Measurements from ENCODE around the gene MPZL2.

The MPZL2 gene

GRCh38 chr11:118224511-118225188, 39.4 kb downstream of the MPZL2 start, which contains the start of gene JAML:
JAML (minus strand) TSS chr11:118225011; CDS start chr11:118214866, 10,145 bp downstream.
- DNase-seq, result peak in 2 of 3 donors; percentile 65 to 86
- 3% methylated on average over 5 of the region's 6 CpGs for WGBS (ENCODE audit: insufficient coverage)
- ChIA-PET POLR2A (interaction anchor here (1.0 to 1.2 kb wide), 2 partner anchors 11 to 27 kb away, joined by 3 read pairs; no protein-coding TSS in a partner anchor), CTCF (interaction anchor here (1.3 to 4.1 kb wide), 7 partner anchors 11 to 126 kb away, joined by 3 to 42 read pairs (median 6); partner anchors contain the start of gene MPZL3)
- no peaks in the 10 kb centered on the region for H3K27me3 ChIP-seq (replicated peaks in 2 of 5; ENCODE audit: control insufficient read depth in 4 of 5, insufficient read depth in 5 of 5, low read length in 4 of 5)
- peaks cover 0 to 5% (median 0%) of the 10 kb centered on the region in 4 experiments for H3K36me3 ChIP-seq (ENCODE audit: control insufficient read depth in 4 of 4, insufficient read depth in 4 of 4, low read length in 3 of 4)
- H3K4me3 ChIP-seq (ENCODE audit: control insufficient read depth in 1 of 7, extremely low read depth in 1 of 7, insufficient read depth in 4 of 7, low read depth in 2 of 7, low read length in 6 of 7), result peak within 1 kb of the TSS in 6 of 7 experiments; percentile 25 to 75 (median 58)
- H3K9me3 ChIP-seq (ENCODE audit: control extremely low read depth in 1 of 5, control insufficient read depth in 4 of 5, insufficient read depth in 2 of 5, low read depth in 1 of 5, low read length in 4 of 5), result no peaks in the 10 kb centered on the region
- H3K4me1 ChIP-seq (ENCODE audit: control extremely low read depth in 1 of 4, control insufficient read depth in 4 of 4, insufficient read depth in 4 of 4, low read length in 3 of 4), result peaks cover 60 to 88% (median 70%) of the 10 kb centered on the region in 4 experiments
- peak within 1 kb of the TSS; percentile 26 to 45 for H3K27ac ChIP-seq (ENCODE audit: insufficient read depth in 1 of 2, low read depth in 1 of 2, low read length in 2 of 2, poor library complexity in 1 of 2, severe bottlenecking in 2 of 2)

- Histone ChIP-seq H3K9me3 (ENCODE audit: control extremely low read depth in 1 of 5, control insufficient read depth in 4 of 5, insufficient read depth in 2 of 5, low read depth in 1 of 5, low read length in 4 of 5) (no peaks in the 10 kb centered on the region), H3K27me3 (replicated peaks in 2 of 5; ENCODE audit: control insufficient read depth in 4 of 5, insufficient read depth in 5 of 5, low read length in 4 of 5) (no peaks in the 10 kb centered on the region), H3K36me3 (ENCODE audit: control insufficient read depth in 4 of 4, insufficient read depth in 4 of 4, low read length in 3 of 4) (peaks cover 0 to 5% (median 0%) of the 10 kb centered on the region in 4 experiments), H3K27ac (ENCODE audit: insufficient read depth in 1 of 2, low read depth in 1 of 2, low read length in 2 of 2, poor library complexity in 1 of 2, severe bottlenecking in 2 of 2) (peak overlapping the region; percentile 26 to 45), H3K4me1 (ENCODE audit: control extremely low read depth in 1 of 4, control insufficient read depth in 4 of 4, insufficient read depth in 4 of 4, low read length in 3 of 4) (peaks cover 53 to 88% (median 68%) of the 10 kb centered on the region in 4 experiments), H3K4me3 (ENCODE audit: control insufficient read depth in 1 of 7, extremely low read depth in 1 of 7, insufficient read depth in 4 of 7, low read depth in 2 of 7, low read length in 6 of 7) (peak overlapping the region in 6 of 7 experiments; percentile 25 to 75 (median 58))
- 4% methylated on average over 5 of the region's 6 CpGs for WGBS (ENCODE audit: insufficient coverage)
- ChIA-PET POLR2A (interaction anchor here (1.0 to 1.2 kb wide), 2 partner anchors 11 to 28 kb away, joined by 3 read pairs; no protein-coding TSS in a partner anchor), CTCF (interaction anchor here (1.3 to 4.1 kb wide), 5 partner anchors 10 to 127 kb away, joined by 3 to 42 read pairs (median 6); partner anchors contain the start of gene MPZL3)
- DNase-seq, result no peak
These were observed 40.1 kb downstream of the MPZL2 start for GRCh38 chr11:118223992-118224391.

GRCh38 chr11:118223570-118223969, 40.5 kb downstream of the MPZL2 start:
- DNase-seq, result peak in 1 of 3 donors; percentile 50
- peak overlapping the region in 6 of 7 experiments; percentile 25 to 75 (median 58) for H3K4me3 ChIP-seq (ENCODE audit: control insufficient read depth in 1 of 7, extremely low read depth in 1 of 7, insufficient read depth in 4 of 7, low read depth in 2 of 7, low read length in 6 of 7)
- H3K27ac ChIP-seq (ENCODE audit: insufficient read depth in 1 of 2, low read depth in 1 of 2, low read length in 2 of 2, poor library complexity in 1 of 2, severe bottlenecking in 2 of 2), result peak overlapping the region; percentile 26 to 45
- CTCF ChIA-PET, result interaction anchor here (1.3 to 4.1 kb wide), 3 partner anchors 10 to 127 kb away, joined by 3 to 42 read pairs (median 6); no protein-coding TSS in a partner anchor
- no peaks in the 10 kb centered on the region for H3K9me3 ChIP-seq (ENCODE audit: control extremely low read depth in 1 of 5, control insufficient read depth in 4 of 5, insufficient read depth in 2 of 5, low read depth in 1 of 5, low read length in 4 of 5)
- peaks cover 0 to 5% (median 0%) of the 10 kb centered on the region in 4 experiments for H3K36me3 ChIP-seq (ENCODE audit: control insufficient read depth in 4 of 4, insufficient read depth in 4 of 4, low read length in 3 of 4)
- POLR2A ChIA-PET, result interaction anchor here (1.0 to 1.2 kb wide), 2 partner anchors 10 to 28 kb away, joined by 3 read pairs; no protein-coding TSS in a partner anchor
- H3K27me3 ChIP-seq (replicated peaks in 2 of 5; ENCODE audit: control insufficient read depth in 4 of 5, insufficient read depth in 5 of 5, low read length in 4 of 5), result no peaks in the 10 kb centered on the region
- H3K4me1 ChIP-seq (ENCODE audit: control extremely low read depth in 1 of 4, control insufficient read depth in 4 of 4, insufficient read depth in 4 of 4, low read length in 3 of 4), result peaks cover 52 to 85% (median 67%) of the 10 kb centered on the region in 4 experiments
- WGBS (ENCODE audit: insufficient coverage), result no CpG with 5 or more reads among the region's 2 CpGs

GRCh38 chr11:118222437-118222836, 41.7 kb downstream of the MPZL2 start:
- POLR2A ChIA-PET, result no interaction called here
- Histone ChIP-seq H3K4me3 (ENCODE audit: control insufficient read depth in 1 of 7, extremely low read depth in 1 of 7, insufficient read depth in 4 of 7, low read depth in 2 of 7, low read length in 6 of 7) (peak overlapping the region in 1 of 7 experiments; percentile 20), H3K4me1 (ENCODE audit: control extremely low read depth in 1 of 4, control insufficient read depth in 4 of 4, insufficient read depth in 4 of 4, low read length in 3 of 4) (peaks cover 46 to 83% (median 65%) of the 10 kb centered on the region in 4 experiments), H3K27me3 (replicated peaks in 2 of 5; ENCODE audit: control insufficient read depth in 4 of 5, insufficient read depth in 5 of 5, low read length in 4 of 5) (no peaks in the 10 kb centered on the region), H3K36me3 (ENCODE audit: control insufficient read depth in 4 of 4, insufficient read depth in 4 of 4, low read length in 3 of 4) (peaks cover 0 to 5% (median 0%) of the 10 kb centered on the region in 4 experiments), H3K9me3 (ENCODE audit: control extremely low read depth in 1 of 5, control insufficient read depth in 4 of 5, insufficient read depth in 2 of 5, low read depth in 1 of 5, low read length in 4 of 5) (no peaks in the 10 kb centered on the region), H3K27ac (ENCODE audit: insufficient read depth in 1 of 2, low read depth in 1 of 2, low read length in 2 of 2, poor library complexity in 1 of 2, severe bottlenecking in 2 of 2) (no peak overlapping the region)
- no peak for DNase-seq
- CTCF ChIA-PET, result interaction anchor here (1.0 to 1.7 kb wide), 4 partner anchors 8 to 73 kb away, joined by 3 to 5 read pairs (median 4); partner anchors contain the start of gene MPZL3
- WGBS (ENCODE audit: insufficient coverage), result 100% methylated on average over 2 of the region's 4 CpGs

GRCh38 chr11:118221419-118221818, 42.7 kb downstream of the MPZL2 start:
- POLR2A ChIA-PET, result interaction anchor here (0.6 kb wide), 1 partner anchor 31 kb away, joined by 3 read pairs; the partner anchor contains the start of gene MPZL3
- WGBS (ENCODE audit: insufficient coverage), result 47% methylated on average over 5 of the region's 5 CpGs
- no peak for DNase-seq
- H3K4me1 ChIP-seq (ENCODE audit: control extremely low read depth in 1 of 4, control insufficient read depth in 4 of 4, insufficient read depth in 4 of 4, low read length in 3 of 4), result peaks cover 46 to 83% (median 65%) of the 10 kb centered on the region in 4 experiments
- CTCF ChIA-PET, result interaction anchor here (0.9 to 3.6 kb wide), 5 partner anchors 10 to 74 kb away, joined by 3 to 13 read pairs (median 4); partner anchors contain the start of gene MPZL3
- peaks cover 0 to 5% (median 0%) of the 10 kb centered on the region in 4 experiments for H3K36me3 ChIP-seq (ENCODE audit: control insufficient read depth in 4 of 4, insufficient read depth in 4 of 4, low read length in 3 of 4)
- peak overlapping the region in 2 of 7 experiments; percentile 8 to 12 for H3K4me3 ChIP-seq (ENCODE audit: control insufficient read depth in 1 of 7, extremely low read depth in 1 of 7, insufficient read depth in 4 of 7, low read depth in 2 of 7, low read length in 6 of 7)
- H3K27ac ChIP-seq (ENCODE audit: insufficient read depth in 1 of 2, low read depth in 1 of 2, low read length in 2 of 2, poor library complexity in 1 of 2, severe bottlenecking in 2 of 2), result no peak overlapping the region
- no peaks in the 10 kb centered on the region for H3K27me3 ChIP-seq (replicated peaks in 2 of 5; ENCODE audit: control insufficient read depth in 4 of 5, insufficient read depth in 5 of 5, low read length in 4 of 5)
- H3K9me3 ChIP-seq (ENCODE audit: control extremely low read depth in 1 of 5, control insufficient read depth in 4 of 5, insufficient read depth in 2 of 5, low read depth in 1 of 5, low read length in 4 of 5), result no peaks in the 10 kb centered on the region

- H3K4me1 ChIP-seq (ENCODE audit: control extremely low read depth in 1 of 4, control insufficient read depth in 4 of 4, insufficient read depth in 4 of 4, low read length in 3 of 4), result peaks cover 44 to 83% (median 66%) of the 10 kb centered on the region in 4 experiments
- DNase-seq, result no peak
- H3K4me3 ChIP-seq (ENCODE audit: control insufficient read depth in 1 of 7, extremely low read depth in 1 of 7, insufficient read depth in 4 of 7, low read depth in 2 of 7, low read length in 6 of 7), result no peak overlapping the region
- ChIA-PET POLR2A (no interaction called here), CTCF (interaction anchor here (1.5 to 3.6 kb wide), 2 partner anchors 19 to 21 kb away, joined by 3 to 13 read pairs; no protein-coding TSS in a partner anchor)
- H3K27ac ChIP-seq (ENCODE audit: insufficient read depth in 1 of 2, low read depth in 1 of 2, low read length in 2 of 2, poor library complexity in 1 of 2, severe bottlenecking in 2 of 2), result no peak overlapping the region
- H3K9me3 ChIP-seq (ENCODE audit: control extremely low read depth in 1 of 5, control insufficient read depth in 4 of 5, insufficient read depth in 2 of 5, low read depth in 1 of 5, low read length in 4 of 5), result no peaks in the 10 kb centered on the region
- 43% methylated on average over 1 of the region's 1 CpG for WGBS (ENCODE audit: insufficient coverage)
- peaks cover 0 to 5% (median 0%) of the 10 kb centered on the region in 4 experiments for H3K36me3 ChIP-seq (ENCODE audit: control insufficient read depth in 4 of 4, insufficient read depth in 4 of 4, low read length in 3 of 4)
- no peaks in the 10 kb centered on the region for H3K27me3 ChIP-seq (replicated peaks in 2 of 5; ENCODE audit: control insufficient read depth in 4 of 5, insufficient read depth in 5 of 5, low read length in 4 of 5)
These were observed 44.4 kb downstream of the MPZL2 start for GRCh38 chr11:118219732-118220131.

Measured in common myeloid progenitor, CD34-positive (primary cell).